ENCODE results near the gene NDUFS4.

Gene NDUFS4

DNA sequence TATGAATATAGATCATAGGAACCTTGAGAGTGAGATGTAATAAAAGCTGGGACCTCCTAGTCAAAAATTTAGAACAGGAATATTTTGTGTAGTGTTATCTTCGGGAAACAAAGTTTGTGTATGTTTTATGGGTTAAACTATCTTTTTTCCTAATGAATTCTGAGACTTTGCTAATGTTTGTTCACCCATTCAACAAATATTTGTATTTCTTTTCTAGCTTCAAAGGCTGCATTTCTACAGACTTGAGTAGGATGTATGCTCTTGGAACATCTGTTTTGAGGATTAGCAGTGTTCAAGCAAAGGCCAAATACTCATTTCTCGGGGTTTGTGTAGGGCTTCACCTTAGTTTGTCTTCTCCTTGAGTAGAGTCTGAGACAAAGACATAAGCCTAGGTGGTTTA lies 16.2 kb downstream of the NDUFS4 start:
- no peak for TF ChIP-seq POLR2AphosphoS5 (IDR thresholded peaks at IDR 0.05; ENCODE audit: low read depth, low read length)
- no peak for TF ChIP-seq TAF1 (IDR thresholded peaks at IDR 0.05; ENCODE audit: borderline replicate concordance, insufficient read depth, low read length)
- no peak for TF ChIP-seq REST (IDR thresholded peaks at IDR 0.05; ENCODE audit: insufficient read depth in 1 of 2, low read depth in 2 of 2, low read length in 2 of 2)
- TF ChIP-seq SIN3A (IDR thresholded peaks at IDR 0.05; ENCODE audit: borderline replicate concordance, insufficient read depth, low read length) = no peak
- TF ChIP-seq FOXP2 (optimal IDR thresholded peaks at IDR 0.05; ENCODE audit: borderline replicate concordance, extremely low read depth, extremely low read length, insufficient read depth) = no peak

- TF ChIP-seq SIN3A (IDR thresholded peaks at IDR 0.05; ENCODE audit: borderline replicate concordance, insufficient read depth, low read length) = no peak
- TF ChIP-seq POLR2AphosphoS5 (IDR thresholded peaks at IDR 0.05; ENCODE audit: low read depth, low read length) = no peak
- no peak for TF ChIP-seq TAF1 (IDR thresholded peaks at IDR 0.05; ENCODE audit: borderline replicate concordance, insufficient read depth, low read length)
- no peak for TF ChIP-seq FOXP2 (optimal IDR thresholded peaks at IDR 0.05; ENCODE audit: borderline replicate concordance, extremely low read depth, extremely low read length, insufficient read depth)
- no peak for TF ChIP-seq REST (IDR thresholded peaks at IDR 0.05; ENCODE audit: insufficient read depth in 1 of 2, low read depth in 2 of 2, low read length in 2 of 2)
Measured at GRCh38 chr5:53578854-53579253, 18.4 kb downstream of the NDUFS4 start.

- TF ChIP-seq POLR2AphosphoS5 (IDR thresholded peaks at IDR 0.05; ENCODE audit: low read depth, low read length) = no peak
- no peak for TF ChIP-seq SIN3A (IDR thresholded peaks at IDR 0.05; ENCODE audit: borderline replicate concordance, insufficient read depth, low read length)
- no peak for TF ChIP-seq FOXP2 (optimal IDR thresholded peaks at IDR 0.05; ENCODE audit: borderline replicate concordance, extremely low read depth, extremely low read length, insufficient read depth)
- TF ChIP-seq REST (IDR thresholded peaks at IDR 0.05; ENCODE audit: insufficient read depth in 1 of 2, low read depth in 2 of 2, low read length in 2 of 2) = no peak
- TF ChIP-seq TAF1 (IDR thresholded peaks at IDR 0.05; ENCODE audit: borderline replicate concordance, insufficient read depth, low read length) = no peak
Measured at GRCh38 chr5:53580547-53580946, 20.1 kb downstream of the NDUFS4 start.

GRCh38 chr5:53582225-53582624 lies 21.8 kb downstream of the NDUFS4 start:
- no peak for TF ChIP-seq SIN3A (IDR thresholded peaks at IDR 0.05; ENCODE audit: borderline replicate concordance, insufficient read depth, low read length)
- TF ChIP-seq FOXP2 (optimal IDR thresholded peaks at IDR 0.05; ENCODE audit: borderline replicate concordance, extremely low read depth, extremely low read length, insufficient read depth) = no peak
- no peak for TF ChIP-seq TAF1 (IDR thresholded peaks at IDR 0.05; ENCODE audit: borderline replicate concordance, insufficient read depth, low read length)
- TF ChIP-seq REST (IDR thresholded peaks at IDR 0.05; ENCODE audit: insufficient read depth in 1 of 2, low read depth in 2 of 2, low read length in 2 of 2) = no peak
- TF ChIP-seq POLR2AphosphoS5 (IDR thresholded peaks at IDR 0.05; ENCODE audit: low read depth, low read length) = no peak

GRCh38 chr5:53590759-53591158 lies 30.3 kb downstream of the NDUFS4 start:
- no peak for TF ChIP-seq REST (IDR thresholded peaks at IDR 0.05; ENCODE audit: insufficient read depth in 1 of 2, low read depth in 2 of 2, low read length in 2 of 2)
- no peak for TF ChIP-seq POLR2AphosphoS5 (IDR thresholded peaks at IDR 0.05; ENCODE audit: low read depth, low read length)
- no peak for TF ChIP-seq SIN3A (IDR thresholded peaks at IDR 0.05; ENCODE audit: borderline replicate concordance, insufficient read depth, low read length)
- TF ChIP-seq FOXP2 (optimal IDR thresholded peaks at IDR 0.05; ENCODE audit: borderline replicate concordance, extremely low read depth, extremely low read length, insufficient read depth) = no peak
- TF ChIP-seq TAF1 (IDR thresholded peaks at IDR 0.05; ENCODE audit: borderline replicate concordance, insufficient read depth, low read length) = no peak
